G401 (cell line): ENCODE results near the gene MAST2. TPM values are rescaled to one million over a fixed set of nuclear protein-coding genes. Genes with fewer than 3 reads are reported as not detected.

Experiments used
- DNase-seq: peaks from one replicate; pipeline ENCODE4 v3.0.0-alpha.2; 2015; ENCODE audit warnings: low spot score
- in situ Hi-C: cut with HindIII; loops from 2 replicates; pipeline ENCODE4 v1.10.0; 2016; ENCODE audit warnings: low sequenced_read_pairs, mixed read lengths
- total RNA-seq: library from RNA; depleted of rRNA; stranded (reverse); fragments of >200 nt; shearing (Covaris generic); gene quantifications from 2 replicates; pipeline ENCODE4 v1.2.3, GENCODE V29; 2014; rRNA removed

The MAST2 gene
- total RNA-seq, 1 experiment from 2014 or later = 46.1 TPM

DNA sequence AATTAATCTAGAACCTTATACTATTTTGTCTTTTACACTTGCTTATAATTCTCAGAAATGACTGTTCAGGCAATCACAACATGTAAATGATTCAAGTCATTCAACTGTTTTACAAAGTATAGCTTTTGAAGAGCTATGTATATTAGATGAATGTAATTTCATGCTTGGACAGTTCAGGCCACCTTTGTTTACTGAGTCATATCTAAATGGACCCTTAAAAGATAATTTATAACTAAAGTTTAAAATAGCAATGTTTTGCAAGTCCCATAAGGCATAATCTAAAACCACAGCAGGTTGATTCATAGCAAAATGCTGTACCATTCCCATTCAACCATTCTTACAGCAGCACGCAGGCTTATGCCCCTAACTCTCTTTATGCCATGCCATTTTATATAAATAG lies 264.2 kb downstream of the MAST2 start:
- in situ Hi-C loops = loop anchor here (10.0 kb wide), 1 partner anchor 107 kb away; the partner anchor contains the start of genes P3R3URF and TSPAN1
- DNase-seq = no peak

GRCh38 chr1:46068525-46068924 lies 265.1 kb downstream of the MAST2 start:
- in situ Hi-C loops = loop anchor here (10.0 kb wide), 1 partner anchor 106 kb away; the partner anchor contains the start of genes P3R3URF and TSPAN1

GRCh38 chr1:46070164-46070814 lies 266.9 kb downstream of the MAST2 start:
- in situ Hi-C loops = no loop called here
- no peak for DNase-seq

More at GRCh38 chr1:46068525-46068924, 265.1 kb downstream of the MAST2 start:
- no peak for DNase-seq

DNA sequence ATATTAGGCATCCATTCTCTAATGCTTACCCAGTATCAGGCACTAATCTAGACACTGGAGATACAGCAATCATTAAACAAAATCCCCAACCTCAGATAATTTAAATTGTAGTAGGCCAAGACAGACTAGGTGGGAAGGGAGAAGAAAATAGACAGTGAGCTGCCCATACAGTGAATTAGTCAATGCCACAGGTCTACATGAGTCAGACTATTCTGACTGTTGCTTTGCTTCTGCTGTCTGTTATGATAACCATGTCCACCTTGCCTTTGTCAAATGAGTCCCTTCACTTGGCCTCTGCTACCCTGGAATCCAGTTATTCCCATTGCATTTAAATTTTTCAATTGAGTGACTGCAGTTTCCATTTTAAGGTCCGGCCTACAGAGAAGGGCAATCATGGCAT lies 269.6 kb downstream of the MAST2 start:
- no peak for DNase-seq
- in situ Hi-C loops = no loop called here

DNA sequence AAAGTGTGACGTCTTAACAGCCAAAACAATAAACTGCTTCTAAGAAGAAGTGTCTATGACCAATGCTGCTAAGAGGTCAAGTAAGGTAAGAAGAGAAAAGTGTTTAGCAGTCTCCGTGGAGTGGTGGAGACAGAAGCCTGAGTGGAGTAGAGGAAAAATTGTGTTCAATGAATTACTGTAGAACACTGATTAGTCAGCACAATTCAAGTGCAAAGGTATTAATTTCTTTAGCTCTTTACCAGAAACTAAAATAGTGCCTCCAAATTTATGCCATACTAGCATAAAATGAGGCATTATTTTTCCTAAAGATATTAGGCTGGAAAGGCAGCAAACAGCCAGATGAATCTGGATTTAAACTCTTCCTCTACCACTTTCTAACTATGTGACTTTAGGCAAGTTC lies 272.9 kb downstream of the MAST2 start:
- in situ Hi-C loops = no loop called here
- DNase-seq = no peak

DNA sequence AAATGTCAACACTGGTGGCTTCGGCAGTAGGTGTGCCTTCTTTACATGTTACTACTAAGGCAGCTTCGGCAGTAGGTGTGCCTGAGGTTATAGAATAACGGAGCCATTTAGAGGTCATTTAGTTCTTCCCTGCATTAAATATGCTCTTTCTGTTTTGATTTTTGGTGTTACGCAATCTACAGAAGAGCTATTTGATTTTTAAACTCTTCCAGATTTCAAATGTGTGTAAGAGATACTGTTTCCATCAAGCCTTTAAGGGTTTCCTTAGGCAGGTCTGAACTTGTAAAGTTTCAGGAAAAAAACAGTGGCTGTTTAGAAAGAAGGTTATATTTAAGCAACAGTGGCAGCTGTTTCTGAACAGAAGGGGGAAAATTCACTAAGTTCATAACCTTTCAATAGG lies 274.2 kb downstream of the MAST2 start:
- no peak for DNase-seq
- in situ Hi-C loops = no loop called here

GRCh38 chr1:46080257-46080656 lies 276.8 kb downstream of the MAST2 start:
- DNase-seq = no peak
- in situ Hi-C loops = no loop called here

DNA sequence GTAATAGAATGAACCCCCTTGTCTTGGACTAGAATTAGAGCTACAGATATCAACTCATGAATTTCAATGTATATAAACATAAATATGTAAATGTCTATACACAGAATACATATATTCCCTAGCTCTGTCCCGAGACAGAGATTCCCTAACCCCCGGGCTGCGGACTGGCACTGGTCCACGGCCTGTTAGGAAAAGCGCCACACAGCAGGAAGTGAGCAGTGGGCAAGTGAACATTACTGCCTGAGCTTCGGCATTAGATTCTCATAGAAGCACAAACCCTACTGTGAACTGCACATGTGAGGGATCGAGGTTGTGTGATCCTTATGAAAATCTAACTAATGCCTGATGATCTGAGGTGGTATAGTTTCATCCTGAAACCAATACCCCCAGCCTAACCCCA lies 277.8 kb downstream of the MAST2 start:
- in situ Hi-C loops = no loop called here

DNA sequence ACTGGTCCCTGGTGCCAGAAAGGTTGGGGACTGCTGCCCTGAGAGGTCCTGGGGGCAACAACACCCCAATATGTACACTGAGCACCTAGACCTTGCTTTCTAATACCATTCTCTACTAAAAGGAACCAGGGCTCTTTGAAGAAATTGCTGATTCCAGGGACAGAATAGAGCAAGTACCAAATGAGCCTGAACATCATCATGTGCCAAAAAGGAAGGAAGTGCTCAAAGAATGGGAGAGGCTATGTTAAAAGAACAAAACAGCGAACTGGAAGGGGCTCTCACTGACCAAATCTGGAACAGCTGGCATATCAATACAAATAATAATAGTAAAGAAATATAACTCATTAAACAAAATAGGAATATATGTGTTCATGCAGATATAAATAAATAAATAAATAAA lies 278.2 kb downstream of the MAST2 start:
- in situ Hi-C loops = no loop called here
- no peak for DNase-seq

More for the DNA sequence above, 277.8 kb downstream of the MAST2 start:
- DNase-seq = peak; percentile 43

GRCh38 chr1:46083579-46083978 lies 280.2 kb downstream of the MAST2 start:
- in situ Hi-C loops = no loop called here
- DNase-seq = no peak

GRCh38 chr1:46084553-46085451 lies 281.4 kb downstream of the MAST2 start:
- in situ Hi-C loops = no loop called here
- DNase-seq = no peak

Other genes with a start within 250 kb of the MAST2 start
- gene NASP, start 219.6 kb upstream of the MAST2 start, total RNA-seq = 191 and 201 TPM in 2 replicates
- 0.06 and 3.5 TPM in 2 replicates for gene CCDC17, start 179.6 kb upstream of the MAST2 start, total RNA-seq
- 94.9 and 108 TPM in 2 replicates for gene GPBP1L1, start 117.1 kb upstream of the MAST2 start, total RNA-seq
- 57.0 and 79.0 TPM in 2 replicates for gene TMEM69, start 115.4 kb upstream of the MAST2 start, total RNA-seq
- gene IPP, start 53.0 kb upstream of the MAST2 start, total RNA-seq = 4.4 and 8.4 TPM in 2 replicates